MM.1S (cell line): ENCODE data around the gene NFATC3.

ENCODE experiments used
- CTCF ChIP-seq: fragments of 300-600 bp; sonication (generic); IDR thresholded peaks from 2 replicates; pipeline ENCODE4 v1.5.1; 2016; ENCODE audit warnings: antibody characterized with exemption, low read length, mixed read lengths
- EZH2 ChIP-seq: fragments of 300-600 bp; sonication (generic); optimal IDR thresholded peaks from 2 replicates; pipeline ENCODE3; 2017; ENCODE audit warnings: low read depth, mild to moderate bottlenecking, antibody characterized with exemption, low read length, mixed read lengths
- EZH2phosphoT487 ChIP-seq: fragments of 300-600 bp; sonication (generic); IDR thresholded peaks from 2 replicates; pipeline ENCODE4 v1.6.1; 2018; ENCODE audit warnings: antibody characterized with exemption, low read length

- no peak for TF ChIP-seq CTCF
- no peak for TF ChIP-seq EZH2
- TF ChIP-seq EZH2phosphoT487: no peak
Measured at GRCh38 chr16:68079376-68079625, 5.9 kb upstream of the NFATC3 start.
